ENCODE measurements around the gene EPB41L2.

The EPB41L2 gene

DNA sequence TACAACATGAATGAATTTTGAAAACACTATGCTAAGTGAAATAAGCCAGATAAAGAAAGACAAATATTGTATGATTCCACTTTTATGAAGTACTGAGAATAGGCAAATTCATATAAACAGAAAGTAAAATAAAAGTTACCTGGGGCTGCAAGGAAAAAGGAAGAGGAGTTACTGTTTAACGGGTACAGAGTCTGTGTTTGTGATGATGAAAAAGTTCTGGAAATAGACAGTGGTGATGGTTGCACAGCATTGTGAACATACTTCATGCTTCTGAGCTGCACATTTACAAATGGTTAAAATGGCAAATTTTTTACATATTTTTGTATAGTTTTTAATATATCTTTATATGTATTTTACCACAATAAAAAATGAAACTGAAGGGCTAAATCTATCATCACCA lies 29.4 kb downstream of the EPB41L2 start:
- no peak for DNase-seq
- no peaks in the 10 kb centered on the region for H3K27me3 ChIP-seq (replicated peaks)
- TF ChIP-seq, protein P1, sequence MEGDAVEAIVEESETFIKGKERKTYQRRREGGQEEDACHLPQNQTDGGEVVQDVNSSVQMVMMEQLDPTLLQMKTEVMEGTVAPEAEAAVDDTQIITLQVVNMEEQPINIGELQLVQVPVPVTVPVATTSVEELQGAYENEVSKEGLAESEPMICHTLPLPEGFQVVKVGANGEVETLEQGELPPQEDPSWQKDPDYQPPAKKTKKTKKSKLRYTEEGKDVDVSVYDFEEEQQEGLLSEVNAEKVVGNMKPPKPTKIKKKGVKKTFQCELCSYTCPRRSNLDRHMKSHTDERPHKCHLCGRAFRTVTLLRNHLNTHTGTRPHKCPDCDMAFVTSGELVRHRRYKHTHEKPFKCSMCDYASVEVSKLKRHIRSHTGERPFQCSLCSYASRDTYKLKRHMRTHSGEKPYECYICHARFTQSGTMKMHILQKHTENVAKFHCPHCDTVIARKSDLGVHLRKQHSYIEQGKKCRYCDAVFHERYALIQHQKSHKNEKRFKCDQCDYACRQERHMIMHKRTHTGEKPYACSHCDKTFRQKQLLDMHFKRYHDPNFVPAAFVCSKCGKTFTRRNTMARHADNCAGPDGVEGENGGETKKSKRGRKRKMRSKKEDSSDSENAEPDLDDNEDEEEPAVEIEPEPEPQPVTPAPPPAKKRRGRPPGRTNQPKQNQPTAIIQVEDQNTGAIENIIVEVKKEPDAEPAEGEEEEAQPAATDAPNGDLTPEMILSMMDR (IDR thresholded peaks at IDR 0.05; ENCODE audit: low read depth, low read length, missing control alignments), result no peak
- H3K4me3 ChIP-seq (ENCODE audit: low read depth, low read length), result no peak overlapping the region
- H3K27ac ChIP-seq, result no peak overlapping the region
- in situ Hi-C loops (cut with HindIII; ENCODE audit: low pct_ligation_motif_present, low sequenced_read_pairs), result no loop called here
- H3K36me3 ChIP-seq (replicated peaks), result no peaks in the 10 kb centered on the region

DNA sequence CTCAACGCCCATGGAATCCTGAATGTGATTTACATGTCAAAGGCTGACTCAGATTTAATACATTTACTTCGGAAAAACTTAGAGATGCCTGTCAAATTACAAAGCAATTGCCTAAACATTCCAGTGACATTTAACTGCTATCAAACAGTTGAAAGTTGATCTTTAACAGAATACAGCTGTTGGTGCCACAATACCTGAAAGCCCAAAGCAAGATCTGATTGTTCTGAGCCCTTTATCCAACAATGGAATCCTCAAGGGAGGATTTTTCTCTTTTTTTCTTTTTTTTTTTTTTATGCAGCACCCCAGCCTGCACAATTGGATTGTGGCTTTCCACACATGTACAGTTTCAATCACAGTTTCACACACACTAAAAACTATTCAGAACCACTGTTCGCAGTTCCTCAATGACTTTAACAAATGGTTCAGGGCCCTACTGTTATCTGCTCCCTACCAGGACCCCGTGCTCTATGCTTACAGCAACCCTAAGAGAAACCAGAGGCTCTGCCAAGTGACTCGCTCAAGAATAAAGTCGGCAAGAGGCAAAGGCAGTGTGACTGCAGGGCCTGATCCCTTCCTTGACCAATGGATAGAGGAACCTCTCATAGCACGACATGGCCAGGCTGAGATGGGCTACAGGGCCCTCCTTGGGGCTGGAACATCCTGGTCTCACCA lies 33.3 kb downstream of the EPB41L2 start:
- TF ChIP-seq, protein P1 (IDR thresholded peaks at IDR 0.05; ENCODE audit: low read depth, low read length, missing control alignments), result no peak

DNA sequence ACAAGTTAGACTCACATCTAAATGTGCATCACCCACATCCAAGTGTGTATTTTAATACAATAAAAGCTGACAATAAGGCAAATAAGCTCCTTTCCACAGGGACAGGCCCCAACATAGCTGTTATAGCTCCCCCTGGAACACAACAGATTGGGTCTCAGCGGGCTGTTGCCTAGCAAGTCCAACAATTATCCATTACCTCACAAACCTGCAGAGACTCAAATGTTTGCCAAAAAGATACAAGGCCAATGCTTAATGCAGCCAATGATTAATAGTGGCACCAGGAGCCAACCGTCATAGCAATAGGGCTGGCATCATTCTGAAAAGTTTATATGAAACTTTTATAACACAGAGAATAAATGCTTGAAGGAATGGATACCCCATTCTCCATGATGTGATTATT lies 35.7 kb downstream of the EPB41L2 start:
- no peak overlapping the region for H3K27ac ChIP-seq
- no peaks in the 10 kb centered on the region for H3K27me3 ChIP-seq (replicated peaks)
- TF ChIP-seq, protein P1 (IDR thresholded peaks at IDR 0.05; ENCODE audit: low read depth, low read length, missing control alignments), result no peak
- no peaks in the 10 kb centered on the region for H3K36me3 ChIP-seq (replicated peaks)
- H3K4me3 ChIP-seq (ENCODE audit: low read depth, low read length), result no peak overlapping the region
- in situ Hi-C loops (cut with HindIII; ENCODE audit: low pct_ligation_motif_present, low sequenced_read_pairs), result no loop called here
- DNase-seq, result no peak

More for the DNA sequence above, 33.3 kb downstream of the EPB41L2 start:
- no peaks in the 10 kb centered on the region for H3K36me3 ChIP-seq (replicated peaks)
- in situ Hi-C loops (cut with HindIII; ENCODE audit: low pct_ligation_motif_present, low sequenced_read_pairs), result no loop called here
- peak overlapping the region; percentile 17 for H3K27ac ChIP-seq
- peak; percentile 51 for DNase-seq
- H3K27me3 ChIP-seq (replicated peaks), result no peaks in the 10 kb centered on the region
- no peak overlapping the region for H3K4me3 ChIP-seq (ENCODE audit: low read depth, low read length)

DNA sequence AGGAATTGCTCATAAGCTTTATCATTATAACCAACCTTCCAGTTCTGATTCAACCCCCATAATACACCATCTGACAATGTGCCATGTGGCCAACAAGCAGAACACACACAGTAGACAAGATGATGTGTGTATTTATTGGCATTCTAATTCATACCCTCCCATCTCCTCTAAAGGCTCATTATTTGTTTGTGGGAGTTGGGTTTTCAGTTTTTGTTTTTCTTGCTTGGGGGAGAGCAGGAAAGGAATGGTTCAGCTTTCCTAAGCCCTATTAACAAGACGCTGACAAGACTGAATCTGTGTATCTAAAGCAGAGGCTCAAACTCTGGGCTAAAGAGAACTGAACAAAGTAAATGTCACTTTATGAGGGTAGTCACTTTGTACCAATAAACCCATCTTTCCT lies 36.8 kb downstream of the EPB41L2 start:
- Histone ChIP-seq H3K27me3 (replicated peaks) (no peaks in the 10 kb centered on the region), H3K36me3 (replicated peaks) (no peaks in the 10 kb centered on the region), H3K4me3 (ENCODE audit: low read depth, low read length) (no peak overlapping the region), H3K27ac (no peak overlapping the region)
- in situ Hi-C loops (cut with HindIII; ENCODE audit: low pct_ligation_motif_present, low sequenced_read_pairs), result no loop called here
- no peak for DNase-seq
- TF ChIP-seq, protein P1 (IDR thresholded peaks at IDR 0.05; ENCODE audit: low read depth, low read length, missing control alignments), result no peak

DNA sequence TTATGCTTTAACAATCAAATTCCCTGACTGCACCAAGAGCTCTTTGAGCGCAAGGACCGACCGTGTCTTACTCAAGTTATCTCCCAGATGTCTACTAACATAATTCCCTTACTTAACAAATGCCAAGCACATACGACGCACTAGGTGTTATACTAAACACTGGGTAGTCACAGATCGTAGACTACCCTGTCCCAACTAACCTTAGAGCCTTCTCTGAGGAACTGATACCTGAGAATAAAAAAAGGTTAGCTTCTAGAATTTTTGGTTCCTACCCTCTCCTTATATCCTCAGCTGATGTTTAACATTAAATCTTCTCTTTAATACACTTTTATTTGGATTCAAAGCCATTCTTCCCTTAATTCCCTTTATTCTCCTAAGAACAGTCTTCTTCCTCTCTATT lies 38.5 kb downstream of the EPB41L2 start:
- TF ChIP-seq, protein P1 (IDR thresholded peaks at IDR 0.05; ENCODE audit: low read depth, low read length, missing control alignments), result no peak
- no peak overlapping the region for H3K27ac ChIP-seq
- DNase-seq, result no peak
- no peaks in the 10 kb centered on the region for H3K36me3 ChIP-seq (replicated peaks)
- H3K4me3 ChIP-seq (ENCODE audit: low read depth, low read length), result no peak overlapping the region
- in situ Hi-C loops (cut with HindIII; ENCODE audit: low pct_ligation_motif_present, low sequenced_read_pairs), result no loop called here
- H3K27me3 ChIP-seq (replicated peaks), result no peaks in the 10 kb centered on the region

All from brain microvascular endothelial cell (primary cell).